ENCODE results near the gene OAS3. TPM values are rescaled to one million over a fixed set of nuclear protein-coding genes. Genes with fewer than 3 reads are reported as not detected.

OAS3 gene
- total RNA-seq, 1 experiment from 2014 or later = 1.2 TPM

DNA sequence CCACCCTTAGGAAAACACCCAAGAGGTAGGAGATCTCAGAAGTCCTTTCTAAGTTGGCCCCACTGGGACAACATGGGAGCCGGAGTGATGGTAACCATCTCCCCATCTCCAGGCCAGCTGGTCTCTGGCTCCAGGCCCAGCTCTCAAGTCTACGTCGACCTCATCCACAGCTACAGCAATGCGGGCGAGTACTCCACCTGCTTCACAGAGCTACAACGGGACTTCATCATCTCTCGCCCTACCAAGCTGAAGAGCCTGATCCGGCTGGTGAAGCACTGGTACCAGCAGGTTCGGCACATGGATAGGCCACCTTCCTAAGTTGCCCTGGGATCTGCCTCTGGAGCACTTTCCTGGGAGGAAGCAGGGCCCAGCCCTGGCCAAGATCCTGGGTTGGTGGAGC is 29.0 kb downstream of the OAS3 start:
- no peaks in the 10 kb centered on the region; the same call in 1 of the 2 replicates for H3K27me3 Mint-ChIP-seq (ENCODE audit: low read depth)
- ChIA-PET CTCF (no interaction called here), POLR2A (no interaction called here)
- TF ChIP-seq MAX (CRISPR knock-in tag; IDR thresholded peaks at IDR 0.05) = no peak
- TF ChIP-seq ZNF532 (CRISPR knock-in tag; IDR thresholded peaks at IDR 0.05; ENCODE audit: borderline replicate concordance) = no peak
- no peak for TF ChIP-seq E2F1 (CRISPR knock-in tag; IDR thresholded peaks at IDR 0.05)
- no peak for TF ChIP-seq SP1 (CRISPR knock-in tag; conservative IDR thresholded peaks at IDR 0.05)
- TF ChIP-seq, protein P1, sequence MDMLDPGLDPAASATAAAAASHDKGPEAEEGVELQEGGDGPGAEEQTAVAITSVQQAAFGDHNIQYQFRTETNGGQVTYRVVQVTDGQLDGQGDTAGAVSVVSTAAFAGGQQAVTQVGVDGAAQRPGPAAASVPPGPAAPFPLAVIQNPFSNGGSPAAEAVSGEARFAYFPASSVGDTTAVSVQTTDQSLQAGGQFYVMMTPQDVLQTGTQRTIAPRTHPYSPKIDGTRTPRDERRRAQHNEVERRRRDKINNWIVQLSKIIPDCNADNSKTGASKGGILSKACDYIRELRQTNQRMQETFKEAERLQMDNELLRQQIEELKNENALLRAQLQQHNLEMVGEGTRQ (CRISPR knock-in tag; IDR thresholded peaks at IDR 0.05) = no peak
- H3K4me1 Mint-ChIP-seq = no peaks in the 10 kb centered on the region
- ATAC-seq (no peak), DNase-seq (ENCODE audit: low spot score) (no peak)
- H3K9me3 Mint-ChIP-seq = peaks cover 3% of the 10 kb centered on the region; the same call in 1 of the 2 replicates
- H3K36me3 Mint-ChIP-seq = no peaks in the 10 kb centered on the region
- H3K27ac Mint-ChIP-seq = no peak overlapping the region
- H3K4me3 Mint-ChIP-seq = no peak overlapping the region

DNA sequence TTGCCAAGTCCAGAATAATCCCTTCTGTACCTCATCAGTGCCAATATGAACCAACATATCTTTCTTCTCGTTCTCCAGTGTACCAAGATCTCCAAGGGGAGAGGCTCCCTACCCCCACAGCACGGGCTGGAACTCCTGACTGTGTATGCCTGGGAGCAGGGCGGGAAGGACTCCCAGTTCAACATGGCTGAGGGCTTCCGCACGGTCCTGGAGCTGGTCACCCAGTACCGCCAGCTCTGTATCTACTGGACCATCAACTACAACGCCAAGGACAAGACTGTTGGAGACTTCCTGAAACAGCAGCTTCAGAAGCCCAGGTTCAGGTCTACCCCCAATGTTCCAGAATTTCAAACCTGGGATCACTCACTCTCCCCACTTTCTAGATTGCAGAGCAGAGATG is 29.6 kb downstream of the OAS3 start:
- ATAC-seq (no peak), DNase-seq (ENCODE audit: low spot score) (no peak)
- Mint-ChIP-seq H3K9me3 (no peaks in the 10 kb centered on the region), H3K4me3 (no peak overlapping the region), H3K4me1 (no peaks in the 10 kb centered on the region), H3K27me3 (ENCODE audit: low read depth) (no peaks in the 10 kb centered on the region; the same call in 1 of the 2 replicates), H3K27ac (no peak overlapping the region), H3K36me3 (no peaks in the 10 kb centered on the region)
- CTCF ChIA-PET = no interaction called here
- POLR2A ChIA-PET = no interaction called here
- no peak for TF ChIP-seq FOXP1 (CRISPR knock-in tag; IDR thresholded peaks at IDR 0.05; ENCODE audit: borderline replicate concordance)
- TF ChIP-seq GABPB1 (CRISPR knock-in tag; IDR thresholded peaks at IDR 0.05) = no peak
- TF ChIP-seq NFATC4 (CRISPR knock-in tag; IDR thresholded peaks at IDR 0.05) = no peak
- TF ChIP-seq FOXJ3 (CRISPR knock-in tag; IDR thresholded peaks at IDR 0.05; ENCODE audit: borderline replicate concordance) = no peak
- no peak for TF ChIP-seq MYBL2 (CRISPR knock-in tag; IDR thresholded peaks at IDR 0.05)
- no peak for TF ChIP-seq ZNF121 (CRISPR knock-in tag; IDR thresholded peaks at IDR 0.05)
- TF ChIP-seq KAT7 (CRISPR knock-in tag; IDR thresholded peaks at IDR 0.05; ENCODE audit: borderline replicate concordance) = no peak
- no peak for TF ChIP-seq USF1 (CRISPR knock-in tag; IDR thresholded peaks at IDR 0.05)
- TF ChIP-seq, protein P2, sequence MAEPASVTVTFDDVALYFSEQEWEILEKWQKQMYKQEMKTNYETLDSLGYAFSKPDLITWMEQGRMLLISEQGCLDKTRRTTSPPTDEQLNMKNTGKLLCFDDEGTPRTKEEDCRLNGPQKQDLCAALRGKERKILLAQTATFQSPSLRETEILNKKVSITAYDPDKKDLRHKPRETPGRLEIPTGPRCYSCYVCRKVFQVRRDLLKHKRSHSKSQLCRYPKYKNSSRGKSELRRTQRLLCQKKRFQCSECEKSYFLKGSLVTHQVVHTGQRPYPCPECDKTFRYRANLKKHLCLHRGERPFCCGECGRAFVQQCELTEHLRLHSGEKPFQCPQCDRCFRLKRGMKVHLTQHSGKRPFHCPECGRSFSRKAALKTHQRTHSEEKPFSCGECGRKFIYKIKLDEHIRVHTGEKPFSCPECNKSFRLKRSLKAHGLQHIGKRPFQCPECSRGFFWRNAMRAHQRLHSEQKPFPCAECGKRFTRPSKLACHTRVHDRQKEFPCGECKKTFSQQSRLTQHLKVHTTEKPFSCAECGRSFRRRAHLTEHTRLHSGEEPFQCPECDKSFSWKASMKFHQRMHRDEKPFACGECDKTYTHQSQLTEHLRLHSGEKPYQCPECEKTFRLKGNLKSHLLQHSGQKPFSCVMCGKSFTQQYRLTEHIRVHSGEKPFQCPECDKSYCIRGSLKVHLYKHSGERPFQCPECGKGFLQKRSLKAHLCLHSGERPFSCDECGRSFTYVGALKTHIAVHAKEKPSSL (CRISPR knock-in tag; conservative IDR thresholded peaks at IDR 0.05) = no peak
- TF ChIP-seq ZNF532 (CRISPR knock-in tag; IDR thresholded peaks at IDR 0.05; ENCODE audit: borderline replicate concordance) = no peak
- TF ChIP-seq, protein P3, sequence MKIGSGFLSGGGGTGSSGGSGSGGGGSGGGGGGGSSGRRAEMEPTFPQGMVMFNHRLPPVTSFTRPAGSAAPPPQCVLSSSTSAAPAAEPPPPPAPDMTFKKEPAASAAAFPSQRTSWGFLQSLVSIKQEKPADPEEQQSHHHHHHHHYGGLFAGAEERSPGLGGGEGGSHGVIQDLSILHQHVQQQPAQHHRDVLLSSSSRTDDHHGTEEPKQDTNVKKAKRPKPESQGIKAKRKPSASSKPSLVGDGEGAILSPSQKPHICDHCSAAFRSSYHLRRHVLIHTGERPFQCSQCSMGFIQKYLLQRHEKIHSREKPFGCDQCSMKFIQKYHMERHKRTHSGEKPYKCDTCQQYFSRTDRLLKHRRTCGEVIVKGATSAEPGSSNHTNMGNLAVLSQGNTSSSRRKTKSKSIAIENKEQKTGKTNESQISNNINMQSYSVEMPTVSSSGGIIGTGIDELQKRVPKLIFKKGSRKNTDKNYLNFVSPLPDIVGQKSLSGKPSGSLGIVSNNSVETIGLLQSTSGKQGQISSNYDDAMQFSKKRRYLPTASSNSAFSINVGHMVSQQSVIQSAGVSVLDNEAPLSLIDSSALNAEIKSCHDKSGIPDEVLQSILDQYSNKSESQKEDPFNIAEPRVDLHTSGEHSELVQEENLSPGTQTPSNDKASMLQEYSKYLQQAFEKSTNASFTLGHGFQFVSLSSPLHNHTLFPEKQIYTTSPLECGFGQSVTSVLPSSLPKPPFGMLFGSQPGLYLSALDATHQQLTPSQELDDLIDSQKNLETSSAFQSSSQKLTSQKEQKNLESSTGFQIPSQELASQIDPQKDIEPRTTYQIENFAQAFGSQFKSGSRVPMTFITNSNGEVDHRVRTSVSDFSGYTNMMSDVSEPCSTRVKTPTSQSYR (CRISPR knock-in tag; IDR thresholded peaks at IDR 0.05) = no peak

Measured in WTC11 (cell line).